AG04449 (cell line): ENCODE results near the gene GALNTL6.

ENCODE experiments used
- CTCF ChIA-PET: fragments of 350-600 bp; formaldehyde crosslinking; extraction: SDS; loops from one replicate; lab custom pipeline; 2021; ENCODE audit warnings: antibody characterized with exemption; lab: Yijun Ruan, JAX
- POLR2A ChIA-PET: fragments of 400-600, 350-600 bp; formaldehyde crosslinking; extraction: SDS; loops from one replicate; lab custom pipeline; 2020; ENCODE audit warnings: antibody characterized with exemption, inconsistent platforms; lab: Yijun Ruan, JAX
- DNase-seq: peaks from one replicate; pipeline ENCODE4 v3.0.0-alpha.2; 2010; ENCODE audit warnings: low read depth, low spot score
- H3K4me3 ChIP-seq: 2 replicates; pipeline ENCODE4 v1.5.1; 2011; ENCODE audit warnings: low read depth, mild to moderate bottlenecking, control low read depth, low read length
- CTCF ChIP-seq: IDR thresholded peaks from one replicate; pipeline ENCODE4 v1.5.1; 2011; ENCODE audit warnings: mild to moderate bottlenecking, moderate library complexity, low read length, control low read depth, inconsistent platforms; ENCODE audit not compliant: insufficient read depth; ENCODE audit errors: missing control alignments

Gene GALNTL6

DNA sequence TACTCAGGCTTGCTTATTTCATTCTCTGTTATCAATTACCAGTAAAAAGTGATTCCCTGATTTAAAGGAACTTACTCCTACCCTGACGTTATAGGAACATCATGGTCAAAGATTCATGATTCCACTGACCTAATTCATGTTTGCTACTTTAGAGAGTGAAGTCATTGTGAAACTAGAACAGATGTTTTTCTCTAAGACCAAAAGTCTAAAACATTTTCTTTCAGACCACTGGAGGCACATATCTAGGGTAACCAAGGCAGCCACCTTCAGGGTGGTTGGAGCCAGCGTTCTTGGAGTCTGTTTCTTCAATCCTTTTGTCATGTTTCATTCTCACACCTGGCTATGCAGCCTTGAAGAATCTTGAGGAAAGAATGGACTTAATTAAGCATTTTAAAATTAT is 77.8 kb downstream of the GALNTL6 start:
- no peak for DNase-seq
- CTCF ChIA-PET, result no interaction called here
- POLR2A ChIA-PET, result no interaction called here
- H3K4me3 ChIP-seq, result no peak overlapping the region
- TF ChIP-seq CTCF, result no peak

DNA sequence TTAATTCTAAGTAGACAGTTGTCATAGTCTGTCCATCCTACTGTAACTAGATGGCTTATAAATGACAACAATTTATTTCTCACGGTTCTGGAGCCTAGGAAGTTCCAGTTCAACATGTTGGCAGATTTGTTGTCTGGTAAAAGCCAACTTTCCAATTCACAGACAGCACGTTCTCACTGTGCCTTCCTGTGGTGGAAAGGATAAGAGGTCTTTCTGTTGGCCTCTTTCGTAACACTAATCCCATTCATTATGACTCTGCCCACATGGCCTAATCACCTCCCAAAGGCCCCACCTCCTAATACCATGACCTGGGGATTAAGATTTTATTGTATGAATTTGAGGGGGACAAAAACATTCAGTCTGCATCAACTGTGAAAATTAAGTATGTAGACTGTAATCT is 83.2 kb downstream of the GALNTL6 start:
- H3K4me3 ChIP-seq, result no peak overlapping the region
- ChIA-PET CTCF (no interaction called here), POLR2A (no interaction called here)
- DNase-seq, result no peak
- no peak for TF ChIP-seq CTCF

- CTCF ChIA-PET, result no interaction called here
- no peak overlapping the region for H3K4me3 ChIP-seq
- no peak for TF ChIP-seq CTCF
- POLR2A ChIA-PET, result no interaction called here
- DNase-seq, result no peak
Observed at GRCh38 chr4:171919314-171919713, 106.1 kb downstream of the GALNTL6 start.

GRCh38 chr4:171920901-171921300 is 107.7 kb downstream of the GALNTL6 start:
- no peak overlapping the region for H3K4me3 ChIP-seq
- TF ChIP-seq CTCF, result no peak
- POLR2A ChIA-PET, result no interaction called here
- DNase-seq, result no peak
- CTCF ChIA-PET, result no interaction called here

DNA sequence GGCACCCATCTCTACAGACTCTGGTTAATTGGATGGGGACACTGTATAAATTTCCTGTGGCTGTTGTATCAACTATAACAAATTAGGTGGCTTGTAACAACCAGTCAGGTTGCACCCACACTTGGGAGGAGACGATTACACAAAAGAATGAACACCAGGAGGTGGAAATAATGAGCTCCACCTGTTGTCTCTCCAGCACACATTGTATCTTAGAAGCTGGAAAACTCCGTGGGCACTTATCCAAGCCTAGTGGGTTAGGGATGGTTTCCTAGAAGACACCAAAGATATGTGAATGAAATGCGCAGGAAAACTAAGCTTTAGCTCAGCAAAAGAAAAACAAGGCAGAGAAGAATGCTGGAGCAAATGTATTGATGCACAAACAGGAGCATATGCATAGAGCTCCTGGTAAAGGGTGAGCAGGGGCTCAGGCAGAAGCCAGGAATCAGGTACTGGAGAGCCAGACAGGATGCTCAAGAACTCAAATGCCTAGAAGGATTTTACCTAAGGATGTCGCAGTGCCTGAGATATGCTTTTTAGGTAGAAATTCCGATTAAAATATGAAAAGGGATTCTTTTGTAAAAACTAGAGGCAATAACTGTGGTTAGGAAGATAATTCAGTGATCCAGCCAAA is 111.7 kb downstream of the GALNTL6 start:
- CTCF ChIA-PET, result no interaction called here
- POLR2A ChIA-PET, result no interaction called here
- no peak for TF ChIP-seq CTCF
- no peak for DNase-seq
- no peak overlapping the region for H3K4me3 ChIP-seq

DNA sequence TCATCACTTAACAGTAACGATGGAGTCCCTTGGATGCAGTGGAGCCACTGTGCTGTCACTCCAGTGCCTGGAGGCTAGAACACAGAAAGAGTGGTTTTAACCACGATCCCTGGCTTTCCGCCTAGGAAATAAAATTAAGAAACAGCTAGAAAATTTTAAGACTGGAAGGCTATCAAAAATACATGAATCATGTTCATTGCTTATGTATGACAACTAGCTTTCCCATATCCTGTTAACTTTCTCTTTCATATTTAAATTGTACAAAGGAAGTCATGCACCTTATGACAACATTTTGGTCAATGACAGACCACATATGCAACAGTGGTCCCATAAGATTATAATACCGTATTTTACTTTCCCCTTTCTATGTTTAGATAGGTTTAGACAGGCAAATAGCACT is 115.1 kb downstream of the GALNTL6 start:
- H3K4me3 ChIP-seq, result no peak overlapping the region
- ChIA-PET CTCF (no interaction called here), POLR2A (no interaction called here)
- no peak for DNase-seq
- TF ChIP-seq CTCF, result no peak
